Esophagus mucosa (tissue), 1 donor: ENCODE measurements around the gene FAN1. TPM values are rescaled to one million over a fixed set of nuclear protein-coding genes. Genes with fewer than 3 reads are reported as not detected.

Experiments
- ATAC-seq: fragments of 200-7000 bp; cut with Tn5 transposase; one replicate; pipeline ENCODE4 v1.9.1; 2020
- total RNA-seq: library from RNA; stranded (reverse); gene quantifications from one replicate; pipeline ENCODE4 v1.2.4, GENCODE V29; 2023
- donor health status: DM: yes; HTN: yes; CAD: no.

The FAN1 gene
- total RNA-seq, 1 donor from 2014 or later = 8.3 TPM

- peak; percentile 79 for ATAC-seq
These were observed 58.4 kb downstream of the FAN1 start for GRCh38 chr15:30962079-30962478.

DNA sequence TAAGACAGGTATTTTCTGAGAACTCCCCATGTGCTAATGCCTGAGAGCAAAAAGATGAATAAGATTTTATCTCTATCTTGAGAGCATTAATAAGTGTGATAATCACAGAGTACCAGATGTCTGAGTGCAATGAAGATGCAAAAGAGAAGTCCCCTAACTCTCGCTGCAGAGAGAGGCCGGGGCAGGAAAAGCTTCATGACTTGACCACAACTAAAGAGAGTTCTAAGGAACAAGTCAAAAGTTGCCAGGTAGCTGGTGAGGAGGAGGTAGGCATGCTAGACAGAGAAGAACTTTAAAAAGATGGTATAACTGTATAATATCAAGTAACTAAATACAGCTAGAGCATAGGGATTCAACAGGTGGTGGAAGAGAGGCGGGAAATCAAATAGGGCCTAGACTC lies 58.9 kb downstream of the FAN1 start:
- ATAC-seq = no peak

DNA sequence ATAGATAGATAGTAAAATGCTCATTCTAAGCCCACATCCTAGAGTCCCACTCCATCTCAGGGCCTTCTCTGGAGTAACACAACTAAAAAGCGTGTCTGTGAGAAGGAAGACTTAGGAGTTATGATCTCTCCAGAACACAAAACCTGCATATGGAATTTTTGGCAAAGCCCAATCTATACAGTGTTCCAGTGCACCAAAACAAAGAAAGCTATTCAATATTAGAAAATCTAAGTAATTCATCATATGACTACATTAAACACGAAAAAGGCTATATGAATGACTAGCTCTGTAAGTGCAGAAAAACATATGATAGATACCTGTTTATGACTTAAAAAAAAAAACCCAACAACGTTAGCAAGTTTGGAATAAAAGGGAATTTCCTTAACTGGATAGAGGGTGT lies 60.0 kb downstream of the FAN1 start:
- ATAC-seq = no peak

GRCh38 chr15:30969724-30970123 lies 66.0 kb downstream of the FAN1 start:
- no peak for ATAC-seq

- no peak for ATAC-seq
These were observed 69.7 kb downstream of the FAN1 start for GRCh38 chr15:30973379-30973778.

- ATAC-seq = no peak
These were observed 70.4 kb downstream of the FAN1 start for GRCh38 chr15:30974112-30974511.

- ATAC-seq = no peak
These were observed 74.6 kb downstream of the FAN1 start for GRCh38 chr15:30978328-30978727.

DNA sequence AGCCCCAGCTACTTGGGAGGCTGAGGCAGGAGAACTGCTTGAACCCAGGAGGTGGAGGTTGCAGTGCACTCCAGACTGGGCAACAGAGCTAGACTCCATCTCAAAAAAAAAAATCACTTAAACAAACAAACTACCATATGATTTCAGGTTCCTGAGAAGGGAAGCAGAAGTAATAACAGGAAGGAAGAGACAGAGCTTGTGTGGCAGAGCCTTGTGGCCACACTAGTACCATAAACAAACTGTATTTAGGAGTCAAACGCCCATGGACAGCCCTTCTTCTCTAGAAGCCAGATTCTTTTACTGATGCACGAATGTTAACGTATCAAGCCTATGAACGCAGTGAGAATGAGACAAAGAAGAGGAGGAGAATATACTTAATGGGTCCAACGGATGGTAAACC lies 75.7 kb downstream of the FAN1 start:
- ATAC-seq = no peak

GRCh38 chr15:30984118-30984517 lies 80.4 kb downstream of the FAN1 start:
- ATAC-seq = no peak

GRCh38 chr15:30984542-30984941 lies 80.8 kb downstream of the FAN1 start:
- ATAC-seq = no peak

- no peak for ATAC-seq
These were observed 81.4 kb downstream of the FAN1 start for GRCh38 chr15:30985081-30985531.

DNA sequence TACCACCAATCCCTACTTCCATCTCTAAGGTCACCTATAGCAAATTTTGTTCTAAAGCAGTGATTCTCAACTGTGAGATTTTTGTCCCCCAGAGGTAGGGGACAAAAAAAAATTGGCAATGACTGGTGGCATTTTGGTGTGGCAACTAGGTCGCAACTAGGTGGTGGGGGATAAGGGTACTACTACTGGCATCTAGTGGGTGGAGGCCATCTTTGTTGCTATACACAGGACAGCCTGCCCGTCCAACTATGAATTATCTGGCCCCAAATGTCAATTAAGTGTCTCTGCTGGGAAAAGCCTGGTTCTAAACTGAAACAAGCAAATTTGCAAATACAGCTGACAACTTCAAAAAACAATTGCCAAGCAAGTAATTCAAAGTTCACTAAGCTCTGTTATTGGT lies 86.3 kb downstream of the FAN1 start:
- no peak for ATAC-seq

DNA sequence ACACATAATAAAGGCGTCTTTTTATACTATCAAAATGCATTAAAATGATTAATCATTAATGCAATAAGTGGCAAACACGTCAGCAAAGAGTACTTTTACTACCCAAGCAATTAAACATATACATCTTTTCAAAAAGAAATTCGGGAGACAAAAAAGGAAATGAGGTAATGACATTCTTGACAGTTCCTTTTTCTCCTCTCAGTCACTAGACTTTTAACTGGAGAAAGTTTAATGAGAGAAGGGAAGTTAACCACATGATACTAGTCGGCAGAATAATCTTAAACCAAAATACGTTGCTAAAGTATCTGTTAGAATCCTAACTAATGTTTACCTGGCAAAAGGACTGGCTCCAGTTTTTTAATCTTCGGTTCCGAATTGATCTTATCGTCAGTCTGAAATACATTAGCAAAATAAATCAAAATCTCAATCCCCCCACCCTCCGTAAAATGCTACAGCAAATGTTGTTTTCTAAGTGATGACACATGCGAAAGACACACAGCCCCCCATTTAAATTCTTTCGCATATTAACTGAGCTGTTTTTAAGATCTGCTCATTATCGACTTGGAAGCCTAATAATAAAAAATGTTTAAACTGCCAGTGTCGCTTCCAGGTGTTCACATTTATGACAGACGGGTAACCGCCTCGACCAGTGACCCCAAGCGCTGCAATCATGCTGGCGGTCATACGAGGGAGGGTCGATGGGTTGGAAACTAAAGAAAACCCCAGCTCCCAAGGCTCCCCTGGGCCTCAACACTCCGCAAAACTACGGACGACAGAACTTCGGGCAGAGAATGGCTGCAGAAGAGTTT lies 86.9 kb downstream of the FAN1 start:
- no peak for ATAC-seq

GRCh38 chr15:30991255-30992235 lies 87.8 kb downstream of the FAN1 start, which contains the start of gene MTMR10:
Gene MTMR10 (minus strand): TSS chr15:30991628. CDS start chr15:30991506, 122 bp downstream.
- peak; percentile 98 for ATAC-seq

- no peak for ATAC-seq
These were observed 88.6 kb downstream of the FAN1 start for GRCh38 chr15:30992249-30992864.

Other genes starting within 250 kb of the FAN1 start
- 19.1 TPM for gene MTMR10, start 87.7 kb downstream of the FAN1 start, total RNA-seq
- not detected for gene TRPM1, start 197.8 kb downstream of the FAN1 start, total RNA-seq